Stomach smooth muscle (tissue), 2 donors: ENCODE measurements around the gene SPATA7.

ENCODE experiments used
- H3K27ac ChIP-seq: one replicate; pipeline ENCODE4 v1.7.0; 2013; ENCODE audit warnings: mild to moderate bottlenecking, low read length, inconsistent platforms
- H3K27me3 ChIP-seq, 2 donors: one replicate each; pipeline ENCODE4 v1.7.0; 2013; ENCODE audit warnings: low read length in 2 of 2; ENCODE audit not compliant: insufficient read depth in 2 of 2, control insufficient read depth in 1 of 2
- H3K36me3 ChIP-seq, 2 donors: one replicate each; pipeline ENCODE4 v1.7.0; 2013; ENCODE audit warnings: low read length in 2 of 2; ENCODE audit not compliant: control insufficient read depth in 2 of 2, insufficient read depth in 2 of 2
- H3K4me1 ChIP-seq: one replicate; pipeline ENCODE4 v1.7.0; 2013; ENCODE audit warnings: low read length; ENCODE audit not compliant: control insufficient read depth, insufficient read depth
- H3K4me3 ChIP-seq, 2 donors: one replicate each; pipeline ENCODE4 v1.7.0; 2013; ENCODE audit warnings: low read length in 2 of 2
- H3K9ac ChIP-seq, 2 donors: one replicate each; pipeline ENCODE4 v1.7.0; 2013; ENCODE audit warnings: low read length in 2 of 2, mild to moderate bottlenecking in 1 of 2
- H3K9me3 ChIP-seq, 2 donors: one replicate each; pipeline ENCODE4 v1.7.0; 2013; ENCODE audit warnings: low read length in 2 of 2; ENCODE audit not compliant: control insufficient read depth in 2 of 2
- donor health status: healthy.
- donor health status: Pancreatic carcinoma.

Gene SPATA7

GRCh38 chr14:88463318-88463717, 77.9 kb downstream of the SPATA7 start:
- Histone ChIP-seq H3K4me1 (no peaks in the 10 kb centered on the region), H3K9me3 (no peaks in the 10 kb centered on the region), H3K4me3 (no peak overlapping the region)

GRCh38 chr14:88468406-88468805, 82.9 kb downstream of the SPATA7 start:
- Histone ChIP-seq H3K27ac (no peak overlapping the region), H3K4me1 (no peaks in the 10 kb centered on the region), H3K9me3 (no peaks in the 10 kb centered on the region), H3K4me3 (no peak overlapping the region), H3K27me3 (no peaks in the 10 kb centered on the region), H3K36me3 (peaks cover 35 to 36% of the 10 kb centered on the region in 2 donors), H3K9ac (no peak overlapping the region)

More at GRCh38 chr14:88463318-88463717, 77.9 kb downstream of the SPATA7 start:
- H3K36me3 ChIP-seq, result peaks cover 23 to 26% of the 10 kb centered on the region in 2 donors
- H3K27ac ChIP-seq, result no peak overlapping the region
- no peak overlapping the region for H3K9ac ChIP-seq
- H3K27me3 ChIP-seq, result no peaks in the 10 kb centered on the region

GRCh38 chr14:88470542-88471440, 85.3 kb downstream of the SPATA7 start:
- Histone ChIP-seq H3K36me3 (peaks cover 36 to 37% of the 10 kb centered on the region in 2 donors), H3K9me3 (no peaks in the 10 kb centered on the region), H3K9ac (no peak overlapping the region), H3K4me1 (no peaks in the 10 kb centered on the region), H3K4me3 (no peak overlapping the region), H3K27ac (no peak overlapping the region), H3K27me3 (no peaks in the 10 kb centered on the region)

GRCh38 chr14:88473791-88474190, 88.3 kb downstream of the SPATA7 start:
- no peak overlapping the region for H3K9ac ChIP-seq

GRCh38 chr14:88476214-88476774, 90.8 kb downstream of the SPATA7 start:
- H3K27ac ChIP-seq, result no peak overlapping the region
- no peaks in the 10 kb centered on the region for H3K9me3 ChIP-seq
- H3K36me3 ChIP-seq, result peaks cover 13 to 36% of the 10 kb centered on the region in 2 donors
- H3K9ac ChIP-seq, result no peak overlapping the region
- H3K27me3 ChIP-seq, result no peaks in the 10 kb centered on the region
- no peak overlapping the region for H3K4me3 ChIP-seq
- no peaks in the 10 kb centered on the region for H3K4me1 ChIP-seq

More at GRCh38 chr14:88473791-88474190, 88.3 kb downstream of the SPATA7 start:
- H3K36me3 ChIP-seq, result peaks cover 28 to 38% of the 10 kb centered on the region in 2 donors
- no peak overlapping the region for H3K27ac ChIP-seq
- H3K4me1 ChIP-seq, result no peaks in the 10 kb centered on the region
- no peaks in the 10 kb centered on the region for H3K9me3 ChIP-seq
- no peaks in the 10 kb centered on the region for H3K27me3 ChIP-seq
- no peak overlapping the region for H3K4me3 ChIP-seq

- Histone ChIP-seq H3K9me3 (no peaks in the 10 kb centered on the region), H3K36me3 (peaks cover 12 to 36% of the 10 kb centered on the region in 2 donors), H3K4me3 (no peak overlapping the region), H3K9ac (no peak overlapping the region), H3K4me1 (no peaks in the 10 kb centered on the region), H3K27ac (no peak overlapping the region), H3K27me3 (no peaks in the 10 kb centered on the region)
These were observed 91.4 kb downstream of the SPATA7 start for GRCh38 chr14:88476825-88477224.

- H3K9me3 ChIP-seq, result no peaks in the 10 kb centered on the region
- no peak overlapping the region for H3K27ac ChIP-seq
- no peaks in the 10 kb centered on the region for H3K4me1 ChIP-seq
- H3K9ac ChIP-seq, result no peak overlapping the region
- H3K27me3 ChIP-seq, result no peaks in the 10 kb centered on the region
- H3K36me3 ChIP-seq, result peaks cover 15 to 34% of the 10 kb centered on the region in 2 donors
- no peak overlapping the region for H3K4me3 ChIP-seq
These were observed 92.2 kb downstream of the SPATA7 start for GRCh38 chr14:88477513-88478250.

- no peak overlapping the region for H3K4me3 ChIP-seq
- H3K27ac ChIP-seq, result no peak overlapping the region
- peaks cover 16 to 36% of the 10 kb centered on the region in 2 donors for H3K36me3 ChIP-seq
- H3K27me3 ChIP-seq, result no peaks in the 10 kb centered on the region
- H3K9me3 ChIP-seq, result no peaks in the 10 kb centered on the region
- H3K9ac ChIP-seq, result no peak overlapping the region
- no peaks in the 10 kb centered on the region for H3K4me1 ChIP-seq
These were observed 93.5 kb downstream of the SPATA7 start for GRCh38 chr14:88478931-88479330.

- Histone ChIP-seq H3K9ac (no peak overlapping the region), H3K27me3 (no peaks in the 10 kb centered on the region), H3K27ac (no peak overlapping the region), H3K9me3 (no peaks in the 10 kb centered on the region), H3K4me3 (no peak overlapping the region), H3K36me3 (peaks cover 22 to 39% of the 10 kb centered on the region in 2 donors), H3K4me1 (no peaks in the 10 kb centered on the region)
These were observed 94.1 kb downstream of the SPATA7 start for GRCh38 chr14:88479574-88479987.

GRCh38 chr14:88481059-88481458, 95.6 kb downstream of the SPATA7 start:
- Histone ChIP-seq H3K27ac (no peak overlapping the region), H3K9ac (no peak overlapping the region), H3K27me3 (no peaks in the 10 kb centered on the region), H3K4me3 (no peak overlapping the region), H3K4me1 (no peaks in the 10 kb centered on the region), H3K36me3 (peaks cover 24 to 44% of the 10 kb centered on the region in 2 donors), H3K9me3 (no peaks in the 10 kb centered on the region)
